HS-5 (cell line): ENCODE measurements around the gene MT1G.
"Not testable (repeated sequence)": the region's sequence is repeated elsewhere in the genome, so short reads cannot be mapped to it uniquely, and the experiment has no call there.

Experiments used
- DNase-seq: peaks from one replicate; pipeline ENCODE4 v3.0.0-alpha.2; 2012; ENCODE audit warnings: low read depth

Gene MT1G

DNA sequence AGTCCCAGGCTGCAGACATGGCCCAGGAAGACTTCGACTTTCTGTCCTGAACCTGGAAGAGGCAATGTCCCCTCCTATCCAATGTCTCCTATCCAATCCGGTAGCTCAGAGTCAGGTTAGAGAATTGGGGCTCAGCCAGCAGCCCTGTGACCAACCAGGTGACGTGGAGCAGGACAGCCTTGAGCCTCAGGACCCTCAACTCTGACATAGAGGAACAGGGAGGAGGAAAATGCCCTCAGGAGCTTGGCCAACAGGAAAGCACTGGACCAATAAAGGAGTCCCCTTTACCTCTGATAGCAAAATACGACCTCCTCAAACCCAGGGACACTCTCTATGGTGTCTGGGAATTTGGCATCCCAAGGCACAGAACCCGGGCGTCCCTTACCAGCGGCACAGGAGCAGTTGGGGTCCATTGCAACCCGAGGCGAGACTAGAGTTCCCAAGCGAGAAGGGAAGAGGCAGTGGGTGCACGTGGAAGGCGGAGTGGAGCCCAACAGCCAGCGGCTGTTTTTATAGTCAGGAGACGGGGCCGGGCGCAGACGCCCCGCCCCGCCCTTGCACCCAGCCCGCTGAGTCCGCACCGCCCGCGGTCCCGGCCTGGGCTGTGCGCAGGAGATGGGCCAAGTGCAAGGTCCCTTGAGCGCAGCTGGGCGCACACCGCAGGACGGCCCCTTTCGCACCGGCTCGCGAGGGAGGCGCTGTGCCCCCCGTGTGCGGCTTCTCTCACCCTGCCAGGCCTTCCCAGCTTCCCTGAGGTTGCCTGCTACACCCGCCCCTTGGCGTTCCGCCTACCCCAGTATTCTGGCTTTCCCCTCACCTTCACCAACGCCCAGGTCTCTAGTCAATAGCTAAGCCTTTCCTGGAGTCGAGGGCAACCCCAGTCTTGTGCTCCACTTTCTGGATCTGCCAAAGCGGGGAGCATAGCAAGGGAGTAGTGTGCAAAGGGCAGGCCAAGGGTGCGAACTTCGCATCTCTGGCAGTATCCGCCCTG lies at the start of gene MT1G:
MT1G (minus strand) TSS at position 485 of the 991 bp plus-strand sequence; CDS start at position 413, 72 bp downstream.
- no peak for DNase-seq

DNA sequence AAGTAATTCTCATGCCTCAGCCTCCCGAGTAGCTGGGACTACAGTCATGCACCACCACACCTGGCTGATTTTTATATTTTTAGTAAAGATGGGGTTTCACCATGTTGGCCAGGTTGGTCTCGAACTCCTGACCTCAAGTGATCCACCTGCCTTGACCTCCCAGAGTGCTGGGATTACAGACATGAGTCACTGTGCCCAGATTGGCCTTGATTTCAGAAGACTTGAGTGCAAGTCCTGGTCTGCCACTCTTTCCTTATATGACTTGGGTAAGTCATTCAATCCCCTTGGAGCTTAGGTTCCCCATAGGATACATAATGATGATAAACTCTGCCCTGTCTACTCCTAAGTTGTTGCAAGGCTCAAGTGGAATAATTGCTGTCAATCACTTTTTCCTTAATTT lies 49.7 kb upstream of the MT1G start:
- not testable (repeated sequence) for DNase-seq

- no peak for DNase-seq
Observed at GRCh38 chr16:56716761-56717160, 48.9 kb upstream of the MT1G start.

GRCh38 chr16:56715126-56715525 lies 47.3 kb upstream of the MT1G start:
- DNase-seq = no peak

GRCh38 chr16:56713794-56714193 lies 45.9 kb upstream of the MT1G start:
- DNase-seq = no peak

DNA sequence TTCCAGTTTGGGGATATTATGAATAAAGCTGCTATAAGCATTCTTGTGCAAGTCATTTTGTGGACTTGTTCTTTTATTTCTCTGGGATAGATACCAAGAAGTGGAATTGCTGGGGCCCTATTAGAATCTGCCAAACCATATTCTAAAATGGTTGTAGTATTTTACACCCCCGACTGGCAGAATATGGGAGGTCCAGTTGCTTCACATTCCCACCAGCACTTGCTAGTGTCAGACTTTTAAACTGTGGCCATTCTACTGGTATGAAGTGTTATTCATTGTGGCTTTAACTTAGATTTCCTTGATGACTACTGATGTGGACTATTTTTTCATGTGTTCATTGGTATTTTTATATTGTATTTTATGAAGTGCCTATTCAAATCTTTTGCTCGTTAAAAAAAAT lies 44.0 kb upstream of the MT1G start:
- DNase-seq = no peak

GRCh38 chr16:56710181-56710737 lies 42.4 kb upstream of the MT1G start:
- no peak for DNase-seq

- DNase-seq = no peak
Observed at GRCh38 chr16:56709443-56710040, 41.7 kb upstream of the MT1G start.

GRCh38 chr16:56708525-56709442 lies 40.9 kb upstream of the MT1G start:
- DNase-seq = no peak

- no peak for DNase-seq
Observed at GRCh38 chr16:56702836-56703235, 35.0 kb upstream of the MT1G start.

GRCh38 chr16:56701534-56701933 lies 33.7 kb upstream of the MT1G start:
- DNase-seq = no peak

DNA sequence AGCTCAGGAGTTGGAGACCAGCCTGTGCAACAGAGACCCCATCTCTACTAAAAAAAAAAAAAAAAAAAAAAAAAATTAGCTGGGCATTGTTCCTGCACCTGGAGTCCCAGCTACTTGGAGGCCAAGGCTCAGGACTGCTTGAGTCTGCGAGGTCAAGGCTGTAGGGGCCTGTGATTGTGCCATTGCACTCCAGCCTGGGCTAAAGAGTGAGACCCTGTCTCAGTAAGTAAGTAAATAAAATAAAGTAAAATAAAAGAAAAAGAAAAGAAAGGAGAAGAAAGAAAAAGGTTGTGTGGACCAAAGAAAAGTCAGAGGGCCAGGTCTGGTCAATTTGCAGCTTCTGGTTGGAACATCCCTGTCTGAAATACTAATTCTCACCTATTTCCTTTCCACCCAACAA lies 32.8 kb upstream of the MT1G start:
- DNase-seq = no peak

- no peak for DNase-seq
Observed at GRCh38 chr16:56700195-56700594, 32.3 kb upstream of the MT1G start.

DNA sequence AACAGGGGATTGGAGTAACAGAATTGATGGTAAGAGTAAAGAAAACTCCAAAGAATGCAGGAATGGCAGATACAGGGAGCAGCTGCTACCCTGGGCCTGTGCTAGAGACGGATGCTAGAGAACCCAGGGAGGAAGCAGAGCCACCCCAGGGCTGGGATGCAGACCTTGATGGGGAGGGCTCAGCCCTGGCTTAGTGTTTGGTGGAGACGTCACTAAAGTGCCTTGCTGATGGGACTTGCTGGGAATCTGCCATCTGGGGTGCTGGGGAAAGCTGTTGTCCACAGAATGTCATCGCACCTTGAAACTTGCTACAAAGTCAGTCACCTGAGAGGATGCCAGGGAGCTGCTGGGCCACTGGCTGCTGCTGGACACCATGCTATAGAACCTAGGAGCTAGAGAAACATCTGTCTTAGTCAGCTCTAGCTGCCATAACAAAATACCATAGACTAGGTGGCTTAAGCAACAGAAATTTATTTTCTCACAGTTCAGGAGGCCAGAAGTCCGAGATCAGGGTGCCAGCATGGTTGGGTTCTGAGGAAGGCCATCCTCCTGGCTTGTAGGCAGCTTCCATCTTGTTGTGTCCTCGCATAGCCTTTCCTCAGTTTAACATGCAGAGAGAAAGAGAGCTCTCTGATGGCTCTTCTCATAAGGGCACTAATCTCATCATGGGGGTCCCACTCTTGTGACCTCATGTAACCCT lies 29.7 kb upstream of the MT1G start:
- DNase-seq = no peak

- DNase-seq = no peak
Observed at GRCh38 chr16:56695246-56695645, 27.4 kb upstream of the MT1G start.

- peak; percentile 39 for DNase-seq
Observed at GRCh38 chr16:56691885-56692284, 24.0 kb upstream of the MT1G start.

GRCh38 chr16:56690420-56691122 lies 22.7 kb upstream of the MT1G start:
- no peak for DNase-seq

- DNase-seq = no peak
Observed at GRCh38 chr16:56689171-56689570, 21.3 kb upstream of the MT1G start.

DNA sequence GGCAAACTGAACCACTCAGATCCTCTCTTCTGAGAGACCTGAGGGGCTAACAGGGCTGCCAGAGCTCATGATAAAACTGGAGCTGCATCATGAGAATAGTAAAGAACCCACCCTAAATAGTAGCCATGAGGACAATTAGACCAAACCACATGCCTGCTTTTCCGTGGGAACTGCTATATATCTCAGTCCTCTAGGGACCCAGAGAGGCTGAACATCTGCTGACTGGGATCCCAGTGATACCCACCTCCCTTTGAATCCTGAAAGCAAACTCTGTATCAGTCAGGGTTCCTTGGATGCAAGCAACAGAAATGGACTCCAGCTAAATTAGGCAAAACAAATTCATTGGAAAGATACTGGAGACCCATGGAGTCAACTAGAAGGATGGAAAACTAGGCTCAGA lies 20.9 kb upstream of the MT1G start:
- DNase-seq = no peak

GRCh38 chr16:56686758-56687157 lies 18.9 kb upstream of the MT1G start:
- DNase-seq = no peak
